GM12875 (cell line): ENCODE data around the gene OR52L1.

ENCODE experiments used
- H3K4me3 ChIP-seq: one replicate; pipeline ENCODE4 v1.5.1; 2011; ENCODE audit warnings: low read depth, low read length, control low read depth
- CTCF ChIP-seq: IDR thresholded peaks from 2 replicates; pipeline ENCODE4 v1.5.1; 2011; ENCODE audit warnings: low read depth, mild to moderate bottlenecking, control low read depth, inconsistent platforms, low read length, moderate library complexity, borderline replicate concordance; ENCODE audit not compliant: insufficient read depth

Gene OR52L1

GRCh38 chr11:5986885-5987284 lies at the start of gene OR52L1:
Gene OR52L1 (minus strand): TSS chr11:5986985. CDS start chr11:5986930, 55 bp downstream.
- TF ChIP-seq CTCF, result no peak
- no peak within 1 kb of the TSS for H3K4me3 ChIP-seq

- no peak within 1 kb of the TSS for H3K4me3 ChIP-seq
- no peak for TF ChIP-seq CTCF
These were observed 44.1 kb upstream of the OR52L1 start, which contains the start of gene OR56A1 for GRCh38 chr11:6030708-6031405. Gene OR56A1 (minus strand): TSS chr11:6030758. CDS start chr11:6027692, 3,066 bp downstream.

- no peak for TF ChIP-seq CTCF
- H3K4me3 ChIP-seq, result no peak overlapping the region
These were observed 40.7 kb upstream of the OR52L1 start for GRCh38 chr11:6027501-6027900.

- no peak overlapping the region for H3K4me3 ChIP-seq
- no peak for TF ChIP-seq CTCF
These were observed 38.3 kb upstream of the OR52L1 start for GRCh38 chr11:6025056-6025455.

GRCh38 chr11:6022956-6023355 lies 36.2 kb upstream of the OR52L1 start:
- H3K4me3 ChIP-seq, result no peak overlapping the region
- TF ChIP-seq CTCF, result peak; percentile 41; the same call in 1 of the 2 replicates

GRCh38 chr11:6013042-6013441 lies 26.3 kb upstream of the OR52L1 start:
- TF ChIP-seq CTCF, result no peak

GRCh38 chr11:6012035-6012668 lies 25.4 kb upstream of the OR52L1 start:
- no peak for TF ChIP-seq CTCF

More at GRCh38 chr11:6013042-6013441, 26.3 kb upstream of the OR52L1 start:
- H3K4me3 ChIP-seq, result no peak overlapping the region

More at GRCh38 chr11:6012035-6012668, 25.4 kb upstream of the OR52L1 start:
- H3K4me3 ChIP-seq, result no peak overlapping the region
